HG03460 (cell line): ENCODE measurements around the gene SYNC.
"Not testable (repeated sequence)": the region's sequence is repeated elsewhere in the genome, so short reads cannot be mapped to it uniquely, and the experiment has no call there.

Experiments
- ATAC-seq: cut with Tn5 transposase; IDR thresholded peaks from one replicate; pipeline ENCODE4 v1.9.1; 2021; ENCODE audit not compliant: unreplicated experiment

The SYNC gene

DNA sequence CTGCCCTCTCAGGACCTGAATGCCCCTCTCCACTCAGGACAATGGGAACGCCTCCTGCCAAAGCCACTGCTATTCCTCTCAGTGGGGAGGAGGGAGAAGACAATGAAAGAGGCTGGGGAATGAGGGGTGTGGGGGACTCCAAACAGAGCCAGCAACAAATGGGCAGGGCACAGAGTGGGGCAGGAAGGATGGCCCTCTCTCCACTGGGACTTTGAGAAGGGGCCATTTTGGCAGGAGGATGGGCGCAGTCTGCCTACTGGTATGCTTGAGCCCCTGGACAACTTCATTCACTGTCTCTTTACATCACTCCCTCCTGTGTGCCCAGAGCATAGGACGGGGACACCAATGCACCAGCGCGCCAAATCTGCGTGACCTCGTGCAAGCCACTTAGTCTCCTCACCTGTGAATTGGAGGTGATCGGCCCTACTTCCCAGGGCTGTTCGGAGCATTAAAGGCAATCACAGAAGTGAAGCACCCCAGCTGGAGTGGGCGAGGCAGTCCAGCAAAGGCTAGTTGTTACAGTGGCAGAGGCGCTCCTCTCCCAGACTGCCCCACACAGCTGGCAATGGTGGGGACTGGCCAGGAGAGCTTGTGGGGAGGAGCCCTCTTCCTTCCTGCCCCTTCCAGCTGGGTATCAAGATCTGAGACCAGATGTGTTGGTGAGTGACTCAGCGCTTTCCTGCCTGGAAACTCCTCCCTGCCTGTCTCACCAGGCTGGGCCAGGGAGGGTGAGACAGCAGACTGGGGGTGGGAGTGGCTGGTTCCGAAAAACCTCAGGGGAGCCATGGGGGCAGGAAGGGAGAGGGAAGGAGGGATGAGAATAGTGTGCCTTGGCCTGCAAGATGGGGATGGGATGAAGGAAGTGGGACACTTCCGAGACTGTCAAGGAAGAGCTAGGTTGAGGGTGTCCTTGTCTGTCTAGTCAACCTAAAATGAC lies 22.4 kb upstream of the SYNC start:
- no peak for ATAC-seq

DNA sequence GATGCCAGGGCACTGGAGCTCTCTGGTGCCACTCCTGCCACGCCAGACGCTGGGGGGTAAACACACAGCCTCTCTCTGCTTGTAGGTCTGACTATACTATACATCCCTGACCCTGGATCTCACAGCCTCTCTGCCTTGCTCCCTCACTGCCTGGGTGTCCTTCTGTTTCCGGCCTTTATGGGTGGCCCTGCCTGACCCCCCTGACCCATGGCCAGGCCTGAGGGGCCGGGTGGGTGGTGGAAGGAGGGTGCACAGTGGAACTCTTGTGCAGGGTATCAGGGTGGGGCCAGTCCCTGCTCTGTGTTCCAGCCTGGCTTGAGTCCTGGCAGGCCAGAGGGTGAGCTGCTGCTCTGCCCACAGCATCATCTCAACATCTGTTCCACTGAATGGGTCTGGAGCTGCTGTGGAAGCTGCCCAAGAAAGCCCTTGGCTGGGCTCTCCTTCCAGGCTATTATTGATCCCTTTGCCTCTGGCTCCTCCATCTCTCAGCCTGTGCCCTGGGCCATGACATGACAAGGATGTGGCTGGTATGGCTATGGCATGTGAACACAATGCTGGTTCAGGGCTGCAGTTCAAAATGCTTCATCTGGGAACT lies 17.2 kb upstream of the SYNC start:
- no peak for ATAC-seq

- ATAC-seq, result no peak
Measured at GRCh38 chr1:32718527-32718926, 16.0 kb upstream of the SYNC start.

DNA sequence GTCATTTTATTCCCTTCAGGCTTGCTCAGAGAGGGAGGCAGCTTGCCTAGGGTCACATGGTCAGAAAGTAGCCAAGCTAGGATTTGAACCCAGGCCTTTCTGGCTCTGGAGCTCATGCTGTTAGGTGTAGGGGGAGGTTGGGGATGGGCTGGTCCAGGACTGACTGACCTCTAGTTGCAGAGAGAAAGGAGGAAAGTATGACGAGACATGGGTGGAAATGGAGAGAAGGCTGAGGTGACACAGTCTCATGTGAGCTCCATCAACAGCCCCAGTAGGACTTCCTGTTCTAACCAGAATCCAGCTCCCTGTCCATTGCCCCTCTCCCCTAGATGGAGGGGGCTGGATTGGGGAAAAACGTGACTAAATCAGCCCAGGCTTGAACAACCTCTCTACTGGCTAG lies 15.5 kb upstream of the SYNC start:
- ATAC-seq, result no peak

DNA sequence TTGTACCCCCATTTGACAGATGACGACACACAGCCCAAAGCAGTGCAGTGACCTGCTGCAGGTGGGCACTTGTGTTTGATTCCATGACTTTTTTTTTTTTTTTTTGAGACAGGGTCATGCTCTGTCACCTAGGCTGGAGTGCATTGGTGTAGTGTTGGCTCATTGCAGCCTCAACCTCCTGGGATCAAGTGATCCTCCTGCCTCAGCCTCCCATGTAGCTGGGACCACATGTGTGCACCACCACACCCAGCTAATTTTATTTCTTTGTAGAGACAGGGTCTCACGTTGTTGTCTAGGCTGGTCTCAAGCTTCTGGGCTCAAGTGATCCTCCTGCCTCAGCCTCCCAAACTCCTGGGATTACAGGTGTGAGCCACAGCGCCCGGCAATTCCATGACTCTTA lies 14.9 kb upstream of the SYNC start:
- ATAC-seq, result no peak

DNA sequence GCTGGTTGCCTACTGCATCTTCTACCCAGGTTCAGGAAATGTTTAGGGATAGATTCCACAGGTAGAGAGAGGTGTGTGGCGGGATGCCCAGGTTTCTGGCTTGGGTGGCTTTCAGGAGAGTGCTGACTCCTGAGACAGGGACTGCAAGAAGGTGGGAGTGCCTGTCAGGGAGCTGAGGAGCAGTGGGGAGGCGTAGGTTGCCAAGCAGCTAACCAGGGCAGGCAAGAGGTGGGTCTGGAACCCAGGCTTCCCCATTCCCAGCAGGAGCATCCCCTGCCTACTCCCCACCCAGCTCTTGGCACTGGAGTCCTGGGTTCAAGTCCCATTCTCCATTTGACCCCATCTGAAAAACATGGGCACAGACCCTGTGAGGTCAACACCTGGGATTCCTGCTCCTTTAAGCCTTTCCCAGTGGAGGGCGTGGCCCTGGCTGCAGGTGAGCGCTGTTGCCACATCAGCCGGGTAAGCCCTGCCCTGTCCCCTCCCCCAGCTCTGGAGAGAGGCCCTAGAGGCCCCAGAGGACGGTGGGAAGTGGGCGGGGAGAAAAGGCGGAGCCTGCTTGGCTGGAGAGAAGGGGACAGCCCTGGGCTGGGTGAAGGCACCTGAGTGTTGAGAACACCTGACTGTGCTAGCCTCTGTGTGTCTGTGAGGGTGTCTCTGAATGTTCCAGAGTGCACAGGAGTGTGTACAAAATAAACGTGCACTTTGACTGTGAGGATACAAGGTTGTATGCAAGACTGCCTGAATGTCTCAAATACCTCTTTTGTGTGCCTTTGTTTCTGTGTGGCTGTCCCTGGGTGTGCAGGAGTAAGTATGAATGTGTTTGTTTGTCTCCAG lies 14.0 kb upstream of the SYNC start:
- no peak for ATAC-seq

- ATAC-seq, result no peak
Measured at GRCh38 chr1:32715901-32716311, 13.3 kb upstream of the SYNC start.

DNA sequence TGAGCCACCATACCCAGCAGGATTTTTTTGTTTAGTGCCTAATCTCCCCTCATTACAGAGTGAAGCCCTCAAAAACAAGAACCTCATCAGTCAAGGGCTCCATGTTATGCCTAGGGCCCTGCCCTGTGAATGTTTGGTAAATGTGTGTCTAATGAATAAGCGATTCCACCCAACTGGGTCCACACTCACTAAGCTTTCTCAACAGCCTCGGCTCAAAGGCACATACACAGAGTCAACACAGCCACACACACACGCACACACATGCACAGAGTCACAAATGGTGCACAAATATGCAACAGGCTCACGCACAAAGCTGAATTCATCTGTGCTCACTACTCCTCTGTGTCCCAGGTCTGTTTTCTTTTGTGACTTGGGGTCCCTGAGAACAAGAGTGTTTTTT lies 11.7 kb upstream of the SYNC start:
- ATAC-seq, result no peak

- no peak for ATAC-seq
Measured at GRCh38 chr1:32713081-32713480, 10.5 kb upstream of the SYNC start.

- not testable (repeated sequence) for ATAC-seq
Measured at GRCh38 chr1:32711221-32711620, 8.7 kb upstream of the SYNC start.

DNA sequence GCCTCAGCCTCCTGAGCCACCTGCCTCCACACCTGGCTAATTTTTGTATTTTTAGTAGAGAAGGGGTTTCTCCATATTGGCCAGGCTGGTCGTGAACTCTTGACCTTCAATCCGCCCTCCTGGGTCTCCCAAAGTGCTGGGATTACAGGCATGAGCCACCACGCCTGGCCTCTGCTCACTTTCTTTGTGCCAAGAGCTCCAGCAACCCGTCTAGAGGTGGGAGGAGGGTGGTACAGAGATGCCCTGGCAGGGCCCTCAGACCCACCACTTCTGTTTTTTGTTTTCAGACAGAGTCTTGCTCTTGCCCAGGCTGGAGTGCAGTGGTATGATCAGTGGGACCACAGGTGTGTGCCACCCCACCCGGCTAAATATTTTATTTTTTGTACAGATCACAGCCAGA lies 6.9 kb upstream of the SYNC start:
- ATAC-seq, result no peak

GRCh38 chr1:32709075-32709474 lies 6.5 kb upstream of the SYNC start:
- no peak for ATAC-seq

GRCh38 chr1:32706491-32706890 lies 3.9 kb upstream of the SYNC start:
- ATAC-seq, result no peak

DNA sequence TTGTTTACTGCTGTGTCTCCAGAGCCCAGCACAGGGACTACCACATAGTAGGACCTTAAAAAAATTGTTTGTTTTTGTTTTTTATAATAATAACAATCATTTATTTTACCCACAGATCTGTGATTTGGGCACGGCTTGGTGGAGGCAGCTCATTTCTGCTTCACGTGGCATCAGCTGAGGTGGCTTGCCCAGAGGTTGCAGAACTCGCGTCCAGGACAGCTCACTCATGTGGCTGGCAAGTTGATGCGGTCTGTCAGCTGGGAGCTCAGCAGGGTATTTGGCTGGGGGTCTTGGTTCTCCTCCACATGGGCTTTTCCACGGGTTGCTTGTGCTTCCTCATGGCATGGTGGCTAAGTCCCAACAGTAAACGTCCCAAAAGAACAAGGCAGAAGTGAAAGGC lies 2.9 kb upstream of the SYNC start:
- no peak for ATAC-seq

GRCh38 chr1:32703479-32704291 lies 1.1 kb upstream of the SYNC start:
- ATAC-seq, result no peak

DNA sequence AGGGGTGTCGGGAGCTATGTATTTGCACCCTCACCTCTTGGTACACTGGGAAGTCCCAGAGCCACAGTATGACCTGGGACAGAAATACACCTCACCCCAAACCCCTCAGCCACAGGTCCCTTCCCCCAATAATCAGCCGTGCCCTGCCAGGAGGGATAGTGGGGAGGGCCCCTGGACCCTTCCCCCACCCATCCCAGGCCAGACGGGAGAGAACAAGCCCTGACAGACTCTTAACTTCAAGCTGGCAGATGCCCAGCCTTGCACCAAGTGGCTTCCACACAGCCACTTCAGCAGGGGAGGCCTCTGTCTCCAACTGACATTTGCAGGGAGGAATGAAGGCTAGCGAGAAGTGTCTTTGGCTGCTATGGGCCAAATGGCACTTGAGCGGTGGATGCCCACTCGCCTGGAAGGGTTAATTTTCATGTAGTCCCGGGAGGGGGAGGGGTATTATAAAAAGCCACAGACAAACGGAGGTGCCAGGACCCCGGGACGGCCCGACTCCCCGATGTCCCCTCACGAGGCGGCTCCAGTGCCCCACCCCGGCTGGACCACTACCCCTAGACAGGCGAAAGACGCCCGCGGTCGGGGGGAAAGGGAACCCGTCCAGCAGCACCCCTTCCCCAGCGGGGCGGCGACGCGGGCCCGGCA lies 495 bp downstream of the SYNC start:
- ATAC-seq, result no peak

DNA sequence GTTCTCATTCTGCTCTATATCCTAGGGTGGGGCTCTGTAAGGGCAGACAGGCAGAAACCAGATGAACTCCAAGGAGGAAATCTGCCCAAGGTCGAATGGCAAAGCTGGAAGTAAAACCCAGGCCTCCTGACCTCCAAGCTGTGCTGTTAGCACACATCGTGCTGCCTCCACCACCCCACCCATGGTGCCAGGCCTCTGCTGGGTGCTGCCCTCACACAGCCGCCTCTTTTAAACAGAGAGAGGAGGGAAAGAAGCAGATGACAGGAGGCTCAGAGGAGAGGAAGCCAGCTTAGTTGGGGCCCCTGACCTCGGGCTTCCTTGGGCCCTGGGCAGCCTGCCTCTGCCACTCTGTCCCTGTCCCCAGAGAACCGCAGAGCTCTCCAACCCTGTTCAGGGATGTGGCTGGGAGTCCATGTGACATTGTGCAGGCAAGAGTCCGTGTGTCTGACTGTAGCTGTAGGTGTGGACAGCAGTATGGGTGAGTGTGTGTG lies 1.1 kb downstream of the SYNC start:
- ATAC-seq, result no peak

GRCh38 chr1:32696996-32697395 lies 5.6 kb downstream of the SYNC start:
- ATAC-seq, result not testable (repeated sequence)

GRCh38 chr1:32696041-32696440 lies 6.5 kb downstream of the SYNC start:
- no peak for ATAC-seq
